Kidney epithelial cell (primary cell): Measurements from ENCODE around the gene MEAF6. TPM values are rescaled to one million over a fixed set of nuclear protein-coding genes. Genes with fewer than 3 reads are reported as not detected.
"Not testable (repeated sequence)": the region's sequence is repeated elsewhere in the genome, so short reads cannot be mapped to it uniquely, and the experiment has no call there.

Experiments
- DNase-seq: peaks from one replicate; pipeline ENCODE4 v3.0.0-alpha.2; 2010; ENCODE audit warnings: low read depth
- H3K27me3 ChIP-seq: 2 replicates; pipeline ENCODE4 v1.6.0; 2011; ENCODE audit warnings: low read length; ENCODE audit not compliant: control insufficient read depth, insufficient read depth
- H3K36me3 ChIP-seq: 2 replicates; pipeline ENCODE4 v1.5.1; 2011; ENCODE audit warnings: low read length; ENCODE audit not compliant: control insufficient read depth, insufficient read depth
- H3K4me3 ChIP-seq: 2 replicates; pipeline ENCODE4 v1.5.1; 2011; ENCODE audit warnings: low read depth, mild to moderate bottlenecking, control low read depth, low read length
- CTCF ChIP-seq: IDR thresholded peaks from 2 replicates; pipeline ENCODE4 v1.5.1; 2011; ENCODE audit warnings: mild to moderate bottlenecking, moderate library complexity, low read length, control low read depth, inconsistent platforms; ENCODE audit not compliant: insufficient read depth, poor library complexity, severe bottlenecking
- total RNA-seq: library from RNA; depleted of rRNA; stranded (reverse); fragments of >200 nt; gene quantifications from 2 replicates; pipeline ENCODE4 v1.2.3, GENCODE V29; 2015

Gene MEAF6
- total RNA-seq, 1 donor from 2014 or later, result 88.1 TPM

GRCh38 chr1:37515185-37516034 is 844 bp upstream of the MEAF6 start:
- TF ChIP-seq CTCF, result no peak
- no peaks in the 10 kb centered on the region for H3K27me3 ChIP-seq
- no peak for DNase-seq

GRCh38 chr1:37513795-37514349 is 694 bp downstream of the MEAF6 start:
- DNase-seq, result no peak
- no peak for TF ChIP-seq CTCF
- peaks cover 2% of the 10 kb centered on the region for H3K36me3 ChIP-seq
- H3K27me3 ChIP-seq, result no peaks in the 10 kb centered on the region
- H3K4me3 ChIP-seq, result peak overlapping the region; percentile 89

More at GRCh38 chr1:37515185-37516034, 844 bp upstream of the MEAF6 start:
- Histone ChIP-seq H3K4me3 (peak overlapping the region; percentile 89), H3K36me3 (peaks cover 2% of the 10 kb centered on the region)

- TF ChIP-seq CTCF, result peak; percentile 24
- Histone ChIP-seq H3K27me3 (no peaks in the 10 kb centered on the region), H3K36me3 (peaks cover 2% of the 10 kb centered on the region), H3K4me3 (no peak overlapping the region)
- DNase-seq, result no peak
These were observed 5.4 kb downstream of the MEAF6 start for GRCh38 chr1:37509181-37509580.

- Histone ChIP-seq H3K4me3 (no peak overlapping the region), H3K36me3 (no peaks in the 10 kb centered on the region), H3K27me3 (no peaks in the 10 kb centered on the region)
- no peak for TF ChIP-seq CTCF
- no peak for DNase-seq
These were observed 7.8 kb downstream of the MEAF6 start for GRCh38 chr1:37506740-37507139.

- not testable (repeated sequence) for DNase-seq, H3K4me3 ChIP-seq, H3K36me3 ChIP-seq, H3K27me3 ChIP-seq
These were observed 11.8 kb downstream of the MEAF6 start for GRCh38 chr1:37502791-37503190.

- TF ChIP-seq CTCF, result no peak
These were observed 12.5 kb downstream of the MEAF6 start for GRCh38 chr1:37502104-37502503.

More at GRCh38 chr1:37502104-37502503, 12.5 kb downstream of the MEAF6 start:
- Histone ChIP-seq H3K27me3 (no peaks in the 10 kb centered on the region), H3K36me3 (no peaks in the 10 kb centered on the region), H3K4me3 (no peak overlapping the region)
- no peak for DNase-seq
